ENCODE measurements around the gene KIAA0408.

DNA sequence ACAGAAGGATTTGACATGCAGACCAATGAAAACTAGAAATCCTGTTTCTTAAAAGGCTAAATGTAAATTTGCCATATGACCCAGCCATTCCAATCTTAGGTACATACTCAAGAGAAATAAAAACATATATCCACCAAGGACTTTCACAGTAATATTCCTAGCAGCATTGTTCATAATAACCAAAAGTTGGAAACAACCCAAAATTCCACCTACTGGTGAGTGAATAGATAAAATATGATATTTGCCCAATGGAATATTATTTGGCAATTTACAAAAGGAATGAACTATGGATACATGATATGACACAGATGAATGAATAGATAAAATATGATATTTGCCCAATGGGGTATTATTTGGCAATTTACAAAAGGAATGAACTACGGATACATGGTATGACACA is 37.3 kb upstream of the KIAA0408 start:
- TF ChIP-seq EZH2 (optimal IDR thresholded peaks at IDR 0.05; ENCODE audit: low read depth, low read length) = no peak
- TF ChIP-seq, protein P1, sequence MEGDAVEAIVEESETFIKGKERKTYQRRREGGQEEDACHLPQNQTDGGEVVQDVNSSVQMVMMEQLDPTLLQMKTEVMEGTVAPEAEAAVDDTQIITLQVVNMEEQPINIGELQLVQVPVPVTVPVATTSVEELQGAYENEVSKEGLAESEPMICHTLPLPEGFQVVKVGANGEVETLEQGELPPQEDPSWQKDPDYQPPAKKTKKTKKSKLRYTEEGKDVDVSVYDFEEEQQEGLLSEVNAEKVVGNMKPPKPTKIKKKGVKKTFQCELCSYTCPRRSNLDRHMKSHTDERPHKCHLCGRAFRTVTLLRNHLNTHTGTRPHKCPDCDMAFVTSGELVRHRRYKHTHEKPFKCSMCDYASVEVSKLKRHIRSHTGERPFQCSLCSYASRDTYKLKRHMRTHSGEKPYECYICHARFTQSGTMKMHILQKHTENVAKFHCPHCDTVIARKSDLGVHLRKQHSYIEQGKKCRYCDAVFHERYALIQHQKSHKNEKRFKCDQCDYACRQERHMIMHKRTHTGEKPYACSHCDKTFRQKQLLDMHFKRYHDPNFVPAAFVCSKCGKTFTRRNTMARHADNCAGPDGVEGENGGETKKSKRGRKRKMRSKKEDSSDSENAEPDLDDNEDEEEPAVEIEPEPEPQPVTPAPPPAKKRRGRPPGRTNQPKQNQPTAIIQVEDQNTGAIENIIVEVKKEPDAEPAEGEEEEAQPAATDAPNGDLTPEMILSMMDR (IDR thresholded peaks at IDR 0.05; ENCODE audit: low read length) = no peak

Measured in MM.1S (cell line).